GM18505 (cell line): ENCODE data around the gene LCORL.

ENCODE experiments used
- ATAC-seq: cut with Tn5 transposase; IDR thresholded peaks from one replicate; pipeline ENCODE4 v1.9.1; 2021; ENCODE audit not compliant: unreplicated experiment
- POLR2A ChIP-seq: IDR thresholded peaks from 4 replicates; pipeline ENCODE4 v1.6.1; 2011; ENCODE audit warnings: borderline replicate concordance; ENCODE audit not compliant: insufficient read depth, insufficient read length; ENCODE audit errors: extremely low read depth

The LCORL gene

GRCh38 chr4:17934286-17934685, 87.3 kb downstream of the LCORL start:
- no peak for TF ChIP-seq POLR2A

DNA sequence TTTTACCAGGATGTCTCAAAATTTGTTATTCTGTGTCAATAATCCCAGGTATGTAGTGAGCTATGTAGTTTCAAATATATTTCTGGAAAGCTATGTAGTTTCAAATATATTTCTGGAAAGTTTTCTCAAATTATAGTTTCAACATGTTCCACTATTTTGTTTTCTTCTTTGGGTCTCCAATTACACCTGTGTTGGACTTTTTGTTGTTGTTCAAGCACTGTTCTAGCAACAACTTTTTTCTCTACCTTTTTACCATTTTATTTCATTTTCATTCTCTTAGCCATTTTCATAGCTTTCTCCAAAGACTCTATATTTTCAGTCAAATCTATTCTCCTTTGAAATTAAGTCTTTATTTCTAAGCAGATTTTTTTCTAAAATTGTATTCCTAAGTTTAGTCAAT, 88.4 kb downstream of the LCORL start:
- ATAC-seq: no peak
- TF ChIP-seq POLR2A: no peak

More at GRCh38 chr4:17934286-17934685, 87.3 kb downstream of the LCORL start:
- no peak for ATAC-seq

DNA sequence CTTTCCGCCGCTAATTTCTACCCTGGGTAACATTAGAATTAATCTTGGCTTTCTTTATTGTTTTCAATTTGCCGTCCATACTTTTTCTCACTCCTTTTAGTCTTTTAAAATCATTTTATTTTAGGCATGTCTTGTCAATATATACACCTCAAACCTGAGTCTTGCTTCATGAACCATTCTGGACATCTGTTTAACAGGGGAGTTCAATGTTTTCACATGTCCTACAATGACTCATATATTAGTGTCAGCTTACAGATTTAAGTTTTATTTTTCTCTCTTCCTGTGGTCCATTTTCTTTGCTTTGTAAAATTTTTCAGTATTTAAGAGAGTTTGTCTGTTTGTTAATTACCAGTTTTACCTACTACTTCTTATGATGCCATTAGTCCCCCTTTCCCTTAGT, 89.5 kb downstream of the LCORL start:
- ATAC-seq: no peak
- no peak for TF ChIP-seq POLR2A

- ATAC-seq: no peak
- TF ChIP-seq POLR2A: no peak
Observed at GRCh38 chr4:17930256-17930655, 91.3 kb downstream of the LCORL start.

- no peak for ATAC-seq
Observed at GRCh38 chr4:17924189-17924588, 97.4 kb downstream of the LCORL start.

GRCh38 chr4:17921451-17921850, 100.1 kb downstream of the LCORL start:
- ATAC-seq: no peak
- no peak for TF ChIP-seq POLR2A

More at GRCh38 chr4:17924189-17924588, 97.4 kb downstream of the LCORL start:
- TF ChIP-seq POLR2A: no peak

DNA sequence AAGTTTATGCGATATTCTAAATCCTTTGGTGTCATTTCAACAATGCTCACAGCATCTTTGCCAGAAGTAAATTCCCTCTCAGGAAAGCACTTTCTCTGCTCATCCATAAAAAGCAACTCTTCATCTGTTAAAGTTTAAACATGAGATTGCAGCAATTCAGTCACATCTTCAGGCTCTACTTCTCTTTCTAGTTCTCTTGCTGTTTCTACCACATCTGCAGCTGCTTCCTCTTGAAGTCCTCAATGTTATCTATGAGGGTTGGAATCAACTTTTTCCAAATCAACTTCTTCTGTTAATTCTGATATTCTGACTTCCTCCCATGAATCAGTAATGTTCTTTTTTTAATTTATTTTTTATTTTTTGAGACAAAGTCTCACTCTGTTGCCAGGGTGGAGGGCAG, 100.9 kb downstream of the LCORL start:
- TF ChIP-seq POLR2A: no peak
- no peak for ATAC-seq

DNA sequence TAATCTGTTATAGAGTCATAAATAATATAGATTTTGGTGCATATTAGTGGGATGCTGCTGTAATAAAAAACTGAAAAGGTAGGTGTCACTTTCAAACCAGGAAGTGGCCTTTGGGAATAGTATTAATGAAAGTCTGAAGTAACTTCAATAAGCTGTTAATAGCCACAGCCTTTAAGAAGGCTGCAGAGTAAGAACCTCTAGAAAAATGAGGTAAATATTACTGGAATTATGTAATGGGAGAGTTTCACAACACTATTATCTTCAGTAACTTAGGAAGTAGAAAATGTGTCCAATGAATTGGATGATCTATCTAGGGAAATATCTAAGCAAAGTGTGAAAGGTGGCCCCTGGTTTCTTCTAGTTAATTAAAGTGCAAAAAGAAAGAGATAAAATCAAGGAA, 106.1 kb downstream of the LCORL start:
- no peak for TF ChIP-seq POLR2A

DNA sequence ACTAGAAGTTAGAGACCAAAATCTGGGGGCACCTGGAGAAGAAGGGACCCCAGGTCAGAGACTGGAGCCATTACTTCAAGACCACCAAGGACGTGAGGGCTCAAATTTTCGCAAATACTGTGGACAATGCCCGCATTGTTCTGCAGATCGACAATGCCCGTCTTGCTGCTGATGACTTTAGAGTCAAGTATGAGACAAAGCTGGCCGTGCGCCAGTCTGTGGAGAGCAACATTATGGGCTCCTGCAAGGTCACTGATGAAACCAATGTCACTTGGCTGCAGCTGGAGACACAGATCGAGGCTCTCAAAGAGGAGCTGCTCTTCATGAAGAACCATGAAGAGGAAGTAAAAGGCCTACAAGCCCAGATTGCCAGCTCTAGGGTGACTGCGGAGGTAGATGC, 109.5 kb downstream of the LCORL start:
- no peak for ATAC-seq

More for the DNA sequence above, 106.1 kb downstream of the LCORL start:
- ATAC-seq: no peak

DNA sequence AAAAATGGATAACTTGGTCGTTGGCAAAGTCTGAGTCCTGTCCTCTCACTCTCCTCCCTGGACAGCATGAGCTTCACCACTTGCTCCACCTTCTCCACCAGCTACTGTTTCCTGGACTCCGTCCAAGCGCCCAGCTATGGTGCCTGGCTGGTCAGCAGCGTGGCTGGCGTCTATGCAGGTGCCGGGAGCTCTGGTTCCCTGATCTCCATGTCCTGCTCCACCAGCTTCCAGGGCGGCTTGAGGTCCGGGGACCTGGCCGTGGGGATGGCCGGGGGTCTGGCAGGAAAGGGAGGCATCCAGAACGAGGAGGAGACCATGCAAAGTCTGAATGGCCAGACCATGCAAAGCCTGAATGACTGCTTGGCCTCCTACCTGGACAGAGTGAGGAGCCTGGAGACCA, 109.9 kb downstream of the LCORL start:
- no peak for TF ChIP-seq POLR2A
- no peak for ATAC-seq

More for the DNA sequence above, 109.5 kb downstream of the LCORL start:
- no peak for TF ChIP-seq POLR2A

- no peak for TF ChIP-seq POLR2A
- no peak for ATAC-seq
Observed at GRCh38 chr4:17898553-17899055, 123.0 kb downstream of the LCORL start.

GRCh38 chr4:17895481-17895880, 126.1 kb downstream of the LCORL start:
- ATAC-seq: no peak
- no peak for TF ChIP-seq POLR2A

DNA sequence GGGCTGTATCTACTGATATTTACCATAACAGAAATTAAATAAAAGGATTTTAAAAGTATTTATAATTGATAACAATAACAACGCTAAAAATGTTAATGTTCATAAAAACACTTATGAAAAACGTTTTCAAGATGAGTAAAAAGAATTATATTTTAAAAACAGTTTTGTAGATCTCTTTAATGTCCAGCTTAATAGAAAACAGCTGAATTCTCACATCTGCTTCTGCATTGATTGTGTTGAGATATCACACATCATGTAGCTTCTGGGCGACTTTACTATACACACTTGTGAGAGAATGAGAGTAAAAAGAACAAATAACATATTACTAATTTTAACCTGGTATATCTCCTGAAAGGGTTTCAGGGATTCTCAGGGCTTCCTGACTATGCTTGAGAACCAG, 127.1 kb downstream of the LCORL start:
- no peak for ATAC-seq
- no peak for TF ChIP-seq POLR2A

- TF ChIP-seq POLR2A: no peak
Observed at GRCh38 chr4:17889692-17890091, 131.9 kb downstream of the LCORL start.

GRCh38 chr4:17884511-17884910, 137.0 kb downstream of the LCORL start:
- ATAC-seq: no peak
- TF ChIP-seq POLR2A: no peak

More at GRCh38 chr4:17889692-17890091, 131.9 kb downstream of the LCORL start:
- no peak for ATAC-seq
